ENCODE data around the gene FRMD1. TPM values are rescaled to one million over a fixed set of nuclear protein-coding genes. Genes with fewer than 3 reads are reported as not detected.

Gene FRMD1
- total RNA-seq, 2 experiments from 2014 or later, result not detected

GRCh38 chr6:168026925-168027324 lies 52.1 kb downstream of the FRMD1 start:
- Histone ChIP-seq H3K9me3 (ENCODE audit: control insufficient read depth in 1 of 2, insufficient read depth in 1 of 2, low read length in 2 of 2) (peaks cover 0 to 7% of the 10 kb centered on the region in 2 experiments), H3K4me1 (ENCODE audit: insufficient read depth, low read length) (no peaks in the 10 kb centered on the region), H3K27ac (ENCODE audit: low read depth in 1 of 2, low read length in 2 of 2) (no peak overlapping the region), H3K4me3 (ENCODE audit: low read length) (no peak overlapping the region), H3K36me3 (ENCODE audit: insufficient read depth, low read length) (no peaks in the 10 kb centered on the region), H3K27me3 (ENCODE audit: control insufficient read depth in 1 of 2, insufficient read depth in 2 of 2, low read length in 2 of 2) (peaks cover 0 to under 1% of the 10 kb centered on the region in 2 experiments)
- no peak overlapping the region for H3K4me3 Mint-ChIP-seq
- POLR2A ChIA-PET, result no interaction called here
- ATAC-seq (ENCODE audit: poor library complexity) (no peak), DNase-seq (no peak)
- CTCF ChIA-PET, result no interaction called here
- TF ChIP-seq, protein P1, sequence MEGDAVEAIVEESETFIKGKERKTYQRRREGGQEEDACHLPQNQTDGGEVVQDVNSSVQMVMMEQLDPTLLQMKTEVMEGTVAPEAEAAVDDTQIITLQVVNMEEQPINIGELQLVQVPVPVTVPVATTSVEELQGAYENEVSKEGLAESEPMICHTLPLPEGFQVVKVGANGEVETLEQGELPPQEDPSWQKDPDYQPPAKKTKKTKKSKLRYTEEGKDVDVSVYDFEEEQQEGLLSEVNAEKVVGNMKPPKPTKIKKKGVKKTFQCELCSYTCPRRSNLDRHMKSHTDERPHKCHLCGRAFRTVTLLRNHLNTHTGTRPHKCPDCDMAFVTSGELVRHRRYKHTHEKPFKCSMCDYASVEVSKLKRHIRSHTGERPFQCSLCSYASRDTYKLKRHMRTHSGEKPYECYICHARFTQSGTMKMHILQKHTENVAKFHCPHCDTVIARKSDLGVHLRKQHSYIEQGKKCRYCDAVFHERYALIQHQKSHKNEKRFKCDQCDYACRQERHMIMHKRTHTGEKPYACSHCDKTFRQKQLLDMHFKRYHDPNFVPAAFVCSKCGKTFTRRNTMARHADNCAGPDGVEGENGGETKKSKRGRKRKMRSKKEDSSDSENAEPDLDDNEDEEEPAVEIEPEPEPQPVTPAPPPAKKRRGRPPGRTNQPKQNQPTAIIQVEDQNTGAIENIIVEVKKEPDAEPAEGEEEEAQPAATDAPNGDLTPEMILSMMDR (IDR thresholded peaks at IDR 0.05), result no peak
- H3K9me3 Mint-ChIP-seq, result no peaks in the 10 kb centered on the region
- H3K4me1 Mint-ChIP-seq (ENCODE audit: low read depth), result no peaks in the 10 kb centered on the region
- no peak overlapping the region for H3K27ac Mint-ChIP-seq
- no peaks in the 10 kb centered on the region for H3K36me3 Mint-ChIP-seq (ENCODE audit: low read depth)
- intact Hi-C loops (cut with DNase I, micrococcal nuclease), result no loop called here
- peaks cover 17% of the 10 kb centered on the region for H3K27me3 Mint-ChIP-seq

GRCh38 chr6:168025831-168026710 lies 52.9 kb downstream of the FRMD1 start:
- no peak overlapping the region for H3K4me3 Mint-ChIP-seq
- intact Hi-C loops (cut with DNase I, micrococcal nuclease), result no loop called here
- H3K36me3 Mint-ChIP-seq (ENCODE audit: low read depth), result no peaks in the 10 kb centered on the region
- ChIA-PET POLR2A (no interaction called here), CTCF (no interaction called here)
- H3K27me3 ChIP-seq (ENCODE audit: control insufficient read depth in 1 of 2, insufficient read depth in 2 of 2, low read length in 2 of 2), result no peaks in the 10 kb centered on the region
- peaks cover 0 to 7% of the 10 kb centered on the region in 2 experiments for H3K9me3 ChIP-seq (ENCODE audit: control insufficient read depth in 1 of 2, insufficient read depth in 1 of 2, low read length in 2 of 2)
- H3K4me1 Mint-ChIP-seq (ENCODE audit: low read depth), result no peaks in the 10 kb centered on the region
- H3K27ac Mint-ChIP-seq, result no peak overlapping the region
- no peak overlapping the region for H3K4me3 ChIP-seq (ENCODE audit: low read length)
- H3K36me3 ChIP-seq (ENCODE audit: insufficient read depth, low read length), result no peaks in the 10 kb centered on the region
- ATAC-seq (ENCODE audit: poor library complexity), result no peak
- TF ChIP-seq, protein P1 (IDR thresholded peaks at IDR 0.05), result no peak
- DNase-seq, result no peak
- H3K9me3 Mint-ChIP-seq, result no peaks in the 10 kb centered on the region
- H3K27ac ChIP-seq (ENCODE audit: low read depth in 1 of 2, low read length in 2 of 2), result no peak overlapping the region
- peaks cover 10% of the 10 kb centered on the region for H3K27me3 Mint-ChIP-seq
- H3K4me1 ChIP-seq (ENCODE audit: insufficient read depth, low read length), result no peaks in the 10 kb centered on the region

GRCh38 chr6:168024951-168025510 lies 54.0 kb downstream of the FRMD1 start:
- H3K27ac Mint-ChIP-seq, result no peak overlapping the region
- ATAC-seq (ENCODE audit: poor library complexity), result no peak
- intact Hi-C loops (cut with DNase I, micrococcal nuclease), result no loop called here
- H3K27ac ChIP-seq (ENCODE audit: low read depth in 1 of 2, low read length in 2 of 2), result no peak overlapping the region
- no peak overlapping the region for H3K4me3 Mint-ChIP-seq
- H3K4me1 ChIP-seq (ENCODE audit: insufficient read depth, low read length), result no peaks in the 10 kb centered on the region
- H3K27me3 ChIP-seq (ENCODE audit: control insufficient read depth in 1 of 2, insufficient read depth in 2 of 2, low read length in 2 of 2), result no peaks in the 10 kb centered on the region
- H3K27me3 Mint-ChIP-seq, result peaks cover 4% of the 10 kb centered on the region
- H3K36me3 ChIP-seq (ENCODE audit: insufficient read depth, low read length), result no peaks in the 10 kb centered on the region
- H3K36me3 Mint-ChIP-seq (ENCODE audit: low read depth), result no peaks in the 10 kb centered on the region
- TF ChIP-seq, protein P1 (IDR thresholded peaks at IDR 0.05), result no peak
- ChIA-PET CTCF (no interaction called here), POLR2A (no interaction called here)
- H3K9me3 ChIP-seq (ENCODE audit: control insufficient read depth in 1 of 2, insufficient read depth in 1 of 2, low read length in 2 of 2), result peaks cover 0 to 7% of the 10 kb centered on the region in 2 experiments
- no peaks in the 10 kb centered on the region for H3K9me3 Mint-ChIP-seq
- DNase-seq, result no peak
- no peaks in the 10 kb centered on the region for H3K4me1 Mint-ChIP-seq (ENCODE audit: low read depth)
- no peak overlapping the region for H3K4me3 ChIP-seq (ENCODE audit: low read length)

Measured in CD4-positive, alpha-beta T cell (primary cell).